NCI-H748 (cell line): Measurements from ENCODE around the gene GRIK5.
"Not testable (repeated sequence)": the region's sequence is repeated elsewhere in the genome, so short reads cannot be mapped to it uniquely, and the experiment has no call there.

Experiments used
- DNase-seq: peaks from one replicate; lab custom pipeline; 2025; ENCODE audit not compliant: unreplicated experiment; lab: John Stamatoyannopoulos, UW

The GRIK5 gene

DNA sequence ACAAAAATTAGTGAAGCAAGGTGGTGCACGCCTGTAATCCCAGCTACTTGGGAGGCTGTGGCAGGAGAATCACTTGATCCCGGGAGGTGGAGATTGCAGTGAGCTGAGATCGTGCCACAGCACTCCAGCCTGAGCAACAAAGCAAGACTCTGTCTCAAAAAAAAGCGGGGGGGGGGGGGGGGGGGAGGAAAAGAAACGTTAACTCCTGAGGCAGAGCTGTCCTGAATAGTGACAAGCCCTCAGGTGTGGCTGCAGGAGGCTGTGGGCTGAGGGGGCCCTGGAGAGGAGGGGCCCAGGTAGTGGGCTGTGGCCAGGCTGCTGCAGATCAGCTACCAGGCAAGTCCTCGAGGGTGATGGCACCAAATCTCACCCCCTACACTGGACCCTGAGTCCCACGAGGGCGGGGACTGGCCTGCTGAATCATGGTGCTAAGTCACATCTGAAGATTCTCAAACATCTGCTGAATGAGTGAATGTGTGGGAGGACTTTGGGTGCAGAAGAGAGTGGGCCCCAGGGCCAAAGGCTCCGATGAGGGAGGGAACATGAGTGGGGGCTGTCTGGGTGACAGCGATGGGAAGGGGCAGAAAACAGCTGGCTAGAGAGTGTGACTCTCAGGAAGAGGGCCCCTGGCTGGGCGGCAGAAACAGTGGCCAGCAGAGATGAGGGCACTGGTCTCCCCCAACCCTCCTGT lies 51.4 kb downstream of the GRIK5 start:
- no peak for DNase-seq

DNA sequence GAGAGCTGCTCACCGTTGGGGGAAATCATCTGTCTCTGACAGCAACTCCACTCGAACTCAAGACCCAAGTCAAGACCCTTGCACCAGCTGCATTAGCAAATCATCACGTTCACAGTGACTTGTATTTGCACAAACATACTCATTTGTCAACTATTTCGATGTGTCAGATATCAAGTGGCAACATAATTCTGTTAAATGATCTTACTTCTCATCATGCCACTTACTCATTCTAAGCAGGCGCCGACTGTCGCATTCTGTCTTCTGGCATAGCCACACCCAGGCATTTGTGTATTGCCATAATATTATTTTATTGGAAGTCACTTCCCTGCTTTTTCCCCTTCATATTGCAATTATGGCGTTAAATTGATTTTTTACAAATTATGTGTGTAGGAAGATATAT lies 53.0 kb downstream of the GRIK5 start:
- DNase-seq = no peak

DNA sequence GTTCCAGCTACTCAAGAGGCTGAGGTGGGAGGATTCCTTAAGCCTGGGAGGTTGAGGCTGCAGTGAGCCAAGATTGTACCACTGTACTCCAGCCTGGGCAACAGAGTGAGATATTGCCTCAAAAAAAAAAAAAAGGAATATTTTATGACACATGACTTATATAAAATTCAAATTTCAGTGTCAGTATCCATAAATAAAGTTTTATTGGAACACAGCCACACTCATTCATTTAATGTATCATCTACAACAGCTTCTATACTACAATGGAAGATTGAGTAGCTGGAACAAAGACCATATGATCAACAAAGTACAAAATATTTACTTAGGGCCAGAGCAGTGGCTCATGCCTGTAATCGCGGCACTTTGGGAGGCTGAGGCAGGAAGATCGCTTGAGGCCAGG lies 57.3 kb downstream of the GRIK5 start:
- not testable (repeated sequence) for DNase-seq

DNA sequence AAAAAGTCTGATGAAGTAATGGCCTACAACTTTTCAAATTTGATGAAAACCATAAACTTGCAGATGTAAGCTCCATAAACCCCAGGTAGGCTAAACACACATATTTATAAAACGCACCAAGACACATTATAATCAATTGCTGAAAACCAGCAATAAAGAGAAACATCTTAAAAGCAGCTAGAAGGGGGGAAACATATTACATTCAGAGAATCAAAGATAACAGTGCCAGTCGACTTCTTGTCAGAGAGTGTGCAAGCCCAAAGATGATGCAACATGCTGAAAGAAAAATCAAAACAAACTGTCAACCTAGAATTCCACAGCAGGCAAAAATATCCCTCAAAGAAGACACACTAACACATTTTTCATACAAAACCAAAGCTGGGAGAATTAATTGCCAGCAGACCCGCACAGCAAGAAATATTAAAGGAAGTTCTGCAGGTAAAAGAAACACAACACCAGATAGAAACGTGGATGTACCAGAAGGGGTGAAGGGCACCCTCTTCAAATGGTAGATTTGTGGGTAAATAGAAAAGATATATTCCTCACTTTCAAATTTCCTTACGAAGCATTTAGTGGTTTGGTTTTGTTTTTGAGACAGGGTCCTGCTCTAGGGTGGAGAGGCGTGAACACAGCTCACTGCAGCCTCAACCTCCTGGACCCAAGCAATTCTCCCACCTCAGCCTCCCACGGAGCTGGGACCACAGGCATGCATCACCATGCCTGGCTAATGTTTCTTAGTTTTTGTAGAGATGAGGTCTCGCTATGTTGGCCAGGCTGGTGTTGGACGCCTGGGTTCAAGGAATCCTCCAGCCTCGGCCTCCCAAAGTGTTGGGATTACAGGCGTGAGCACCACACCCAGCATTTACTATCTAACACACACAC lies 59.5 kb downstream of the GRIK5 start:
- no peak for DNase-seq

- no peak for DNase-seq
These were observed 63.4 kb downstream of the GRIK5 start for GRCh38 chr19:42006569-42006968.

GRCh38 chr19:42005504-42005903 lies 64.5 kb downstream of the GRIK5 start:
- no peak for DNase-seq

- DNase-seq = no peak
These were observed 66.3 kb downstream of the GRIK5 start for GRCh38 chr19:42003506-42004294.

DNA sequence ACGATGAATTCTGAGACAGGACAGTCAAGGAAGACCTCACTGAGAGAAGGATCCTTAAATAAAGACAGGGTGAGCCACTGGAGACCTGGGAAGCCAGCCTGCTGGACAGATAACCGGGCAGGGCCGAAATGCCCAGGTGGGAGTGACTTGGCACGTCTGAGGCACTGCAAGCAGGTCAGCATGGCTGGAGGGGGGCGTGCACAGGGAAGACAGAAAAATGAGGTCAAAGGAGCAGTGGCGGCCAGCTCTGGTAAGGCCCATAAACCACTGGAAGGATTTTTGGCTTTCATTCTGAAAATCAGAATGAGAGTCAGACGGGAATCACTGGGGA lies 70.2 kb downstream of the GRIK5 start:
- DNase-seq = no peak

- peak; percentile 62 for DNase-seq
These were observed 70.7 kb downstream of the GRIK5 start for GRCh38 chr19:41999071-41999877.

GRCh38 chr19:41998246-41999020 lies 71.6 kb downstream of the GRIK5 start:
- DNase-seq = peak; percentile 82

DNA sequence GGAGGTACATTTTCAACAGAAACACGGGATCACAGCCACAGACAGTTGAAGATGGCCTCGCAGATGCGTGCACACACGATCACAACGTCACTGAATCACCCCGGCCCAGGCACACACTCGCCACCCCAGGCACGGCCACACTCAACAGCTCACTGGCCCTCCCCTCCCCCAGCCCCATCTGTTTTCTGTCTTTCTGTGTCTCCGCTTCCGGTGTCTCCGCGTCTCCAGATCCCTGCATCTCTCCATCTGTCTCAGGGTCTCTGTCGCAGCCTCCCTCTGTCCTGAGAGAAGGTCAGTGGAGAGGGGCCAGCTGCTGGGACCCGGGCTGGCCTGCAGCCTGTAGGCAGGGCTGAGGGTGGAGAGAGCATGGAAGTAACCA lies 72.2 kb downstream of the GRIK5 start:
- peak; percentile 66 for DNase-seq

GRCh38 chr19:41997121-41997850 lies 72.7 kb downstream of the GRIK5 start:
- no peak for DNase-seq

DNA sequence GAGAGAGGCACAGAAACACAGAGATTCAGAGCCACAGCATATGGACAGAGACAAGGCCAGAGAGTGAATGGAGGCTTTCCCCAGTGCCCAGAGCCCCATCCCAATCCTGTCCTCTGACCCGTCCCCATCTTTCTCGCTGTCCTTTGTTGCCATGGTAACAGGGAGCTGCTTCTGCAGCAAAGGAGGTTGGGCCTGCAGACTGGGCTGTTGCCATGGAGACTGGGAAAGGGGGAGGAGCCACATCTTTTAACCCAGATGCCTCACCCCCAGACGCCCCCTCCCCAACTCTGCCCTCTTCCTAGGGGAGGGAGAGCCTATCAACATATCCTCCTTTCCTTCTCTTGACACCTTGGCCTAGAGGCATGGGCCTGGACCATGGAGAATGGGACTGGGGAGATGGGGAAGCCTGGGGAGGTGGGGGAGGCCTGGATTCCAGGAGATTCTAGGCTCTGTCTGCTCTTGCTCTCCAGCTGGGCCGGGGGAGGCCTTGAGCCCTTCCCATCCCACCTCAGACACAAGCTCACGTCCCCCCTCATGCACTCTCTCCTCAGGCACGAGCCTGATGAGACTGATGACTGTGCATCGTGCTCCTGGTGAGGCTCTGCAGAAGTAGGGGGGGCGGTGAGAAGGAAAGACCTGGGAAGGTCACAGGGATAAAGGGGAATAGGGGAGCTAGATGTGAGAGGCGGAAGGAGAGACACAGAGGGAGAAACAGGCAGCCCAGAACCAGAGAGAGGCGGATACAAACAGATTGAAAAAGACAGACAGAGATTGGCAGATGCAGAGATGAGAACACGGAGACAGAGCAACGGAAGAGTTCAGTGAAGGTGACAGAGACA lies 73.8 kb downstream of the GRIK5 start:
- peak; percentile 88 for DNase-seq

- no peak for DNase-seq
These were observed 74.7 kb downstream of the GRIK5 start for GRCh38 chr19:41994994-41995958.

DNA sequence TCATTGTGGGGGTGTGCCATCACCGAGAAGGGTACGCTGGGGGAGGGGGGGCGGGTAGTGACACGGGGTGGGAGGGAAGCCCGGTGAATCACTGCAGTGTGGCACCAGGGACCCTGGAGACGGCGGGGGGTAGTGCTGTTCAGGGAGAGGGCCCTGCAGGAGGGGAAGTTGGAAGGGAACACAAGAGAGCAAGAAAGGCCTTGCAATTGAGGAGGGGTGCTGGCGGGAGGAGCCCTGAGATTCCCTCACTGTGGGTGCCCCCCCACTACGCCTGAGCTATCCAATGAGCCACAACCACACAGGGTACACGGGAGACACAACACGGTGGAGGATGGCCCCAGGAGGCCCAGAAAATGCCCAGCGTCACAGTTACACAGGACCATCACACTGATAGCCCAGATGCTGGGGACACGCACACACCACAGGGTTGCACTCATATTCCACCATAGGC lies 75.5 kb downstream of the GRIK5 start:
- DNase-seq = no peak

DNA sequence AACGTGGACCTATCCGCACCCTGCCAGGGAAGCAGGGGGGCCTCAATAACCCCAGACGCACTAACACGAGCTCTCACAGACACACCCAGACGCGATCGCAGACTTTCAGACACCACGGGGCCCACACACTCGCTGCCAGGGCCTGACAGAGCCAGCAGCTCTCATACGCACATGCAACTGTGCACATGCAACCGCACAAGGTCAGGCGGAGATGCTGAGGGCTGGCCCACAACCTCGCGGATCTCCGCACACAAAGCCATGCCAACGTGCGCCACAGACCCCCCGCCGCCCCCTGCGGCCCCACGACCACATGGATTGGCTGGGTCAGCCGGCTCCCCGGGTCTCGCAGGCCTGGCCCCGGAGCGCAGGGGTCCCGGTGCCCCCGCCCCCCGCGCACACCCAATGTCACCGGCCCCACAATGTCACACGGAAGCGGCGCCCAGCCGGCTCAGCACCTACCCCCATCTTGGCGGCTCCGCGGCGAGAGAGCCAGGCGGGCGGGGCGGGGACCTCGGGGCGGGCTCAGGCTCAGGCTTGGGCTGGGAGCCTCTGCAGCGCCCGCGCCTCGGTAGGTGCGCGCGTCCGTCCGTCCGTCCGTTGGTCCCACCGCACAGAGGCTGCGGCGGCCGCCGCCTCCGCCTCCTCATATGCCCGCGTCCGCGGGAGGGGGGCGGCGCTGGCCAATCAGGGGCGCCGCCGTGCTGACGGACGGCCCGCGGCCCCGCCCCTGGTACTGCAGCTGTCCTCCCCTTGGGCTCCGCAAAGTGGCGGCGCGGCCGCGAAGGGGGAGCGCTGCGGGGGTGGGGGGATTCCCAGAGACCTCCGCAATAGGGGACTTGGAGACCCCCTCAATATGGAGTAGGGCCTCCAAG lies 76.2 kb downstream of the GRIK5 start, which contains the start of gene ATP1A3:
Gene ATP1A3 (minus strand): TSS at position 619 of the 872 bp plus-strand sequence. CDS start 154 bp downstream, at position 465.
- peak; percentile 88 for DNase-seq
